HepG2 (cell line): ENCODE results near the gene PODN. TPM values are rescaled to one million over a fixed set of nuclear protein-coding genes. Genes with fewer than 3 reads are reported as not detected.

Source experiments
- ELK4 ChIP-seq: sonication (generic); formaldehyde crosslinking; IDR thresholded peaks from 2 replicates; pipeline ENCODE4 v1.9.0; 2021; ENCODE audit warnings: missing genetic modification reagents, borderline replicate concordance
- JUN ChIP-seq: sonication (generic); formaldehyde crosslinking; IDR thresholded peaks from 2 replicates; pipeline ENCODE4 v1.4.0; 2020; ENCODE audit warnings: mild to moderate bottlenecking, missing genetic modification reagents
- KDM6A ChIP-seq: IDR thresholded peaks from 2 replicates; pipeline ENCODE4 v1.6.1; 2016; ENCODE audit warnings: low read depth
- MXD4 ChIP-seq: IDR thresholded peaks from 2 replicates; pipeline ENCODE4 v1.6.1; 2016; ENCODE audit warnings: mild to moderate bottlenecking, missing biosample characterization, missing genetic modification reagents
- SKI ChIP-seq: fragments of 450-650 bp; IDR thresholded peaks from one replicate; pipeline ENCODE4 v1.6.1; 2018; ENCODE audit warnings: mild to moderate bottlenecking; ENCODE audit not compliant: partially characterized antibody
- SNAPC5 ChIP-seq: sonication (generic); formaldehyde crosslinking; IDR thresholded peaks from 2 replicates; pipeline ENCODE4 v1.8.1; 2023; ENCODE audit warnings: mild to moderate bottlenecking, missing genetic modification reagents, borderline replicate concordance
- USF2 ChIP-seq, 2 experiments: sonication (generic) in 1 of 2; formaldehyde crosslinking in 1 of 2; IDR thresholded peaks; 2 replicates each; pipeline versions ENCODE4 v1.5.1 to v1.6.1; 2011 to 2020; ENCODE audit warnings: borderline replicate concordance in 1 of 2, low read depth in 1 of 2, low read length in 1 of 2, mild to moderate bottlenecking in 1 of 2, missing genetic modification reagents in 1 of 2, moderate library complexity in 1 of 2
- ZBTB37 ChIP-seq: sonication (generic); formaldehyde crosslinking; IDR thresholded peaks from 2 replicates; pipeline ENCODE4 v1.4.0; 2020; ENCODE audit warnings: mild to moderate bottlenecking, missing genetic modification reagents
- ZBTB8A ChIP-seq: sonication (generic); formaldehyde crosslinking; IDR thresholded peaks from 2 replicates; pipeline ENCODE4 v1.4.0; 2020; ENCODE audit warnings: mild to moderate bottlenecking, low read depth, missing genetic modification reagents, borderline replicate concordance
- ZNF142 ChIP-seq: sonication (generic); formaldehyde crosslinking; IDR thresholded peaks from 2 replicates; pipeline ENCODE4 v1.4.0; 2020; ENCODE audit warnings: missing genetic modification reagents
- ZNF263 ChIP-seq: sonication (generic); formaldehyde crosslinking; IDR thresholded peaks from 2 replicates; pipeline ENCODE4 v1.4.0; 2020; ENCODE audit warnings: missing genetic modification reagents
- ZNF800 ChIP-seq: sonication (generic); formaldehyde crosslinking; IDR thresholded peaks from 2 replicates; pipeline ENCODE4 v1.4.0; 2020; ENCODE audit warnings: missing genetic modification reagents
- ZNF850 ChIP-seq: sonication (generic); formaldehyde crosslinking; conservative IDR thresholded peaks from 2 replicates; pipeline ENCODE4 v1.9.0; 2021; ENCODE audit warnings: mild to moderate bottlenecking, missing genetic modification reagents
- ZSCAN31 ChIP-seq: sonication (generic); formaldehyde crosslinking; IDR thresholded peaks from 2 replicates; pipeline ENCODE4 v1.5.0; 2020; ENCODE audit warnings: low read depth, mild to moderate bottlenecking, missing genetic modification reagents
- polyA plus RNA-seq, 8 experiments: library from polyadenylated mRNA; depleted of rRNA in 3 of 8; stranded (reverse) in 7 of 8; unstranded in 1 of 8; fragments of >200 nt; fragmentation: Illumina TruSeq in 4 of 8; extraction: Trizol in 4 of 8; gene quantifications; 2 replicates each; pipeline versions ENCODE4 v1.2.1 to v1.2.3, GENCODE V29; 2011 to 2016; ENCODE audit warnings: low read depth in 4 of 8, missing spikeins in 1 of 8, mixed read lengths in 1 of 8; ENCODE audit not compliant: insufficient read depth in 1 of 8
- total RNA-seq, 5 experiments: library from RNA; depleted of rRNA; stranded (reverse); fragments of >200 nt; fragmentation: Illumina TruSeq; extraction: Trizol; gene quantifications; 2 replicates each; pipeline ENCODE4 v1.2.3, GENCODE V29; 2016; ENCODE audit warnings: low read depth in 1 of 5

PODN gene
- total and polyA plus RNA-seq, 2 of the 13 experiments (the other 11 are each of a cell fraction or from before 2014, with no cell fraction given) = 0.13 TPM; not detected in 1

- no peak; the same call in 1 of the 2 replicates for TF ChIP-seq ZBTB37 (CRISPR knock-in tag)
- TF ChIP-seq ZNF142 (CRISPR knock-in tag) = no peak
- TF ChIP-seq KDM6A (CRISPR knock-in tag) = peak; percentile 91
- TF ChIP-seq ZSCAN31 (CRISPR knock-in tag) = peak; percentile 94
- peak; percentile 51; the same call in 1 of the 2 replicates for TF ChIP-seq ZNF263 (CRISPR knock-in tag)
- peak; percentile 92 for TF ChIP-seq JUN (CRISPR knock-in tag)
- TF ChIP-seq USF2 (IDR thresholded peaks at IDR 0.05; ENCODE audit: low read depth, low read length) = peak; percentile 50; the same call in 1 of the 2 replicates
- peak; percentile 78; the same call in 1 of the 2 replicates for TF ChIP-seq USF2 (CRISPR knock-in tag; IDR thresholded peaks at IDR 0.05; ENCODE audit: borderline replicate concordance)
- no peak for TF ChIP-seq ELK4 (CRISPR knock-in tag)
- peak; percentile 62; the same call in 1 of the 2 replicates for TF ChIP-seq MXD4 (CRISPR knock-in tag)
- TF ChIP-seq SKI = peak; percentile 80
- no peak for TF ChIP-seq ZNF800 (CRISPR knock-in tag)
- TF ChIP-seq ZNF850 (CRISPR knock-in tag) = no peak
- no peak for TF ChIP-seq ZBTB8A
- TF ChIP-seq SNAPC5 (CRISPR knock-in tag) = no peak
These were observed 59.5 kb downstream of the PODN start (continued) for GRCh38 chr1:53121319-53122172.
